Body of pancreas (tissue), 4 donors: ENCODE measurements around the gene DIAPH1. TPM values are rescaled to one million over a fixed set of nuclear protein-coding genes. Genes with fewer than 3 reads are reported as not detected.

Source experiments
- ATAC-seq: fragments of 150-250 bp; one replicate; pipeline ENCODE4 v1.9.1; 2016
- DNase-seq, 4 donors: peaks; one replicate each; pipeline ENCODE4 v3.0.0-alpha.2; 2019
- H3K27ac ChIP-seq, 4 donors: fragments of 200-600 bp; sonication (generic); 1 replicate in 3 of 4; 2 replicates in 1 of 4; pipeline versions ENCODE4 v1.5.1 to v1.6.1; 2016 to 2019; ENCODE audit warnings: mild to moderate bottlenecking in 1 of 4, mixed read lengths in 1 of 4, moderate library complexity in 1 of 4
- H3K27me3 ChIP-seq, 2 donors: fragments of 200-600 bp; sonication (generic); one replicate each; pipeline ENCODE4 v1.6.0; 2016; ENCODE audit warnings: mild to moderate bottlenecking in 1 of 2
- H3K36me3 ChIP-seq, 2 donors: fragments of 200-600 bp; sonication (generic); replicated peaks in 1 of 2; 2 replicates each; pipeline ENCODE4 v1.5.1; 2016; ENCODE audit warnings: low read depth in 2 of 2; ENCODE audit not compliant: insufficient read depth in 1 of 2
- H3K4me1 ChIP-seq: fragments of 200-600 bp; sonication (generic); one replicate; pipeline ENCODE4 v1.6.0; 2016
- H3K4me3 ChIP-seq, 2 donors: fragments of 200-600 bp; sonication (generic); 1 replicate in 1 of 2; 2 replicates in 1 of 2; pipeline ENCODE4 v1.5.1; 2016 to 2019
- H3K9me3 ChIP-seq, 3 donors: fragments of 200-600 bp; sonication (generic); 1 replicate in 2 of 3; 2 replicates in 1 of 3; pipeline ENCODE4 v1.5.1; 2016
- POLR2A ChIP-seq, 3 donors: fragments of 450-650 bp; IDR thresholded peaks; one replicate each; pipeline ENCODE4 v1.6.1; 2016; ENCODE audit warnings: antibody characterized with exemption in 3 of 3, mild to moderate bottlenecking in 2 of 3
- WGBS, 2 donors: methylation state at CpG; one replicate each; pipeline ENCODE4 v1.1.5; 2017; 5-methylcytosine and 5-hydroxymethylcytosine counted together
- intact Hi-C: fragments of 100-400 bp; cut with DNase I; formaldehyde crosslinking; loops from one replicate; pipeline ENCODE4 v1.15.1; 2023
- total RNA-seq, 2 donors: library from RNA; depleted of rRNA; stranded (reverse); fragments of >200 nt; gene quantifications; one replicate each; pipeline ENCODE4 v1.1.0, GENCODE V29; 2016
- TF ChIP-seq, protein P1 (sequence below), 7 experiments: fragments of 450-650 bp in 4 of 7; fragments of 200-600 bp in 3 of 7; sonication (generic) in 3 of 7; IDR thresholded peaks; one replicate each; pipeline ENCODE4 v1.5.1; 2016 to 2019; ENCODE audit warnings: antibody characterized with exemption in 7 of 7

Gene DIAPH1
- total RNA-seq, 2 donors from 2014 or later, result 28.3 to 47.0 TPM

DNA sequence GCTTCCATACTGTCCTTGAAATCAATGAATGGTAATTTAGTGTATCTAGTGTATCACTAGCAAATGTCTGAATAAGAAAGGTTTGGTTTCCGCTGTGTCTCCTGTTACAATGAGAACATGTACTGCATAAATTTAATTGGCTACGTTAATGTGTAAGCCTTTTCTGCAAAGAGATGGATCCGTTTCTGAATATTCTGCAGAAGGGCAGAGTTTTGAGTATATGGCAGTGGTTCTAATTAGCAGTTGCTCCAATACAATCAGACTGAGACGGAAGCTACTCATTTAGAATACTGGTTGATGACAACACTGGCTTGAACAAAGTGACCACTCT lies 134.5 kb downstream of the DIAPH1 start:
- peaks cover 23% of the 10 kb centered on the region for H3K4me1 ChIP-seq
- H3K36me3 ChIP-seq, result no peaks in the 10 kb centered on the region
- WGBS, 2 donors, result 30 to 33% methylated on average over 4 of the region's 4 CpGs
- TF ChIP-seq, protein P1, sequence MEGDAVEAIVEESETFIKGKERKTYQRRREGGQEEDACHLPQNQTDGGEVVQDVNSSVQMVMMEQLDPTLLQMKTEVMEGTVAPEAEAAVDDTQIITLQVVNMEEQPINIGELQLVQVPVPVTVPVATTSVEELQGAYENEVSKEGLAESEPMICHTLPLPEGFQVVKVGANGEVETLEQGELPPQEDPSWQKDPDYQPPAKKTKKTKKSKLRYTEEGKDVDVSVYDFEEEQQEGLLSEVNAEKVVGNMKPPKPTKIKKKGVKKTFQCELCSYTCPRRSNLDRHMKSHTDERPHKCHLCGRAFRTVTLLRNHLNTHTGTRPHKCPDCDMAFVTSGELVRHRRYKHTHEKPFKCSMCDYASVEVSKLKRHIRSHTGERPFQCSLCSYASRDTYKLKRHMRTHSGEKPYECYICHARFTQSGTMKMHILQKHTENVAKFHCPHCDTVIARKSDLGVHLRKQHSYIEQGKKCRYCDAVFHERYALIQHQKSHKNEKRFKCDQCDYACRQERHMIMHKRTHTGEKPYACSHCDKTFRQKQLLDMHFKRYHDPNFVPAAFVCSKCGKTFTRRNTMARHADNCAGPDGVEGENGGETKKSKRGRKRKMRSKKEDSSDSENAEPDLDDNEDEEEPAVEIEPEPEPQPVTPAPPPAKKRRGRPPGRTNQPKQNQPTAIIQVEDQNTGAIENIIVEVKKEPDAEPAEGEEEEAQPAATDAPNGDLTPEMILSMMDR (IDR thresholded peaks at IDR 0.05), result no peak
- TF ChIP-seq POLR2A (IDR thresholded peaks at IDR 0.05), result no peak
- no peaks in the 10 kb centered on the region for H3K9me3 ChIP-seq
- H3K27ac ChIP-seq, result no peak overlapping the region
- H3K27me3 ChIP-seq, result no peaks in the 10 kb centered on the region
- intact Hi-C loops, result no loop called here
- no peak for ATAC-seq
- no peak overlapping the region for H3K4me3 ChIP-seq
- no peak for DNase-seq

DNA sequence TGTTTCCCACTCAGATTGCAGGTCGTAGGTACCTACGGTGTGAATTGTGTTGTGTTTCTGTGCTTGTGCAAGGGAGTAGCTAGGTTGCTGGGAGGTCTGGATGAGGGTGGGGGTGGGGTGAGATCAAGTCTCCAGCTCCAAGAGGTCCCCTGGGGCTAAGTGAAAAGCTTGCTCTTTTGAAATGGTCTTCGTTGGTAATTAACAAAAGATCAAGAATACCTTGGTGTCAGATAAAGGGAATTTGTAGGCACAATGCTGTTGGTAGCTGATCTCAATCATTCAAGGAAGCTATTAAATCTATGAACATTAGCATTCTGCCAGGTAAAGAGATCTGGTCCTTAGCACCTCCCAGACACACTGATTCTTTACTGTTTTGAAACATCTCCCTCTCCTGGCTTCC lies 134.9 kb downstream of the DIAPH1 start:
- DNase-seq (no peak), ATAC-seq (no peak)
- Histone ChIP-seq H3K4me3 (no peak overlapping the region), H3K4me1 (peaks cover 25% of the 10 kb centered on the region), H3K36me3 (no peaks in the 10 kb centered on the region), H3K27me3 (no peaks in the 10 kb centered on the region), H3K9me3 (no peaks in the 10 kb centered on the region), H3K27ac (no peak overlapping the region)
- TF ChIP-seq POLR2A (IDR thresholded peaks at IDR 0.05), result no peak
- TF ChIP-seq, protein P1 (IDR thresholded peaks at IDR 0.05), result no peak
- WGBS, 2 donors, result 47 to 74% methylated on average over 3 of the region's 3 CpGs
- intact Hi-C loops, result no loop called here

DNA sequence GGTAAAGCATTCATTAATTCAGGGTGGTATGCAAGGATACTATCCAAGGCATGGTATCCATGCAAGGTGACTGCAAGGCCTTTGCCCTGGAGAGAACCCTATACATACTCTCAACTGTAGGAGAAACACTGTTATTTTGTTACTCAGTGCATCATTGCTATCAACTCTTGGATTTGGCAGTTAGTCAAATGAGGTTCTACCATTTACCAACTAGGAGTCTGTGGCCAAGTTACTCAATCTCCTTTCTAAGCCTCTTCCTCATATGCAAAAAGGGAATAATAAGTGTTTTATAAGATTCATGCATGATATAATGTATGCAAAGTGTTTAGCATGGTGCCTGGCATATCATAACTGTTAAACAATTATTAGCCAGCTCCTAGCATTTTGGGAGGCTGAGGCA lies 139.0 kb downstream of the DIAPH1 start:
- no peaks in the 10 kb centered on the region for H3K9me3 ChIP-seq
- ATAC-seq (no peak), DNase-seq (no peak)
- H3K27me3 ChIP-seq, result no peaks in the 10 kb centered on the region
- TF ChIP-seq, protein P1 (IDR thresholded peaks at IDR 0.05), result no peak
- TF ChIP-seq POLR2A (IDR thresholded peaks at IDR 0.05), result no peak
- H3K36me3 ChIP-seq, result no peaks in the 10 kb centered on the region
- intact Hi-C loops, result no loop called here
- H3K4me3 ChIP-seq, result no peak overlapping the region
- H3K4me1 ChIP-seq, result peaks cover 40% of the 10 kb centered on the region
- H3K27ac ChIP-seq, result no peak overlapping the region

DNA sequence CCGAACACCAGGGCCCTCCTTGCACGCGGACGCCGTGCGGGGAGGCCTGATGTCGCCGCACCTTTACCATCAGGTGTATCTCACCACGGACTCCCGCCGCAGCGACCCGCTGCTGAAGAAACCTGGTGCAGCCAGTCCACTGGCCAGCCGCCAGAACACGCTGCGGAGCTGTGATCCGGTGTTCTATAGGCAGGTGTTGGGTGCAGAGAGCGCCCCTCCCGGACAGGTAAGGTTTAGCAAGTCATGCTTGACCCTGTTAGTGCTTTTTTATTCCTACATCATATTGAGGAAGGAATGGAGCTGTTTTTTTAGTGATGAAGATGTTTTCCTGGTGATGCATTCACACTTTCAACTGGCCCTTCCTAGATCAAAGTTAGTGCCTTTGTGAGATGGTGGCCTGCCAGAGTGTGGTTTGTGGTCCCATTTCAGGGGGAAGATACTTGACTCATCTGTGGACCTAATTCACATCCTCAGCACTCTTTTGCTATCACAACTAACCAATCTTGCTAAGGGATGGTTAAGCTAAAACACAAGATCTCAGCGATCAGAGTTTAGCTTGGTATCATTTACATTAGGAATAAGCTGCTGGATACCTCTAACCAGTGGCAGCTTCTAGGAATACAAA lies 140.4 kb downstream of the DIAPH1 start:
- DNase-seq (peak; percentile 82 to 93 (median 88)), ATAC-seq (no peak)
- no peaks in the 10 kb centered on the region for H3K36me3 ChIP-seq
- H3K27me3 ChIP-seq, result no peaks in the 10 kb centered on the region
- H3K4me3 ChIP-seq, result no peak overlapping the region
- intact Hi-C loops, result no loop called here
- H3K9me3 ChIP-seq, result no peaks in the 10 kb centered on the region
- no peak overlapping the region for H3K27ac ChIP-seq
- TF ChIP-seq POLR2A (IDR thresholded peaks at IDR 0.05), result no peak
- TF ChIP-seq, protein P1 (IDR thresholded peaks at IDR 0.05), result peak in 6 of 7 experiments; percentile 20 to 57 (median 49)
- H3K4me1 ChIP-seq, result peaks cover 29% of the 10 kb centered on the region
- 11 to 12% methylated on average over 6 to 20 of the region's 20 CpGs for WGBS, 2 donors

DNA sequence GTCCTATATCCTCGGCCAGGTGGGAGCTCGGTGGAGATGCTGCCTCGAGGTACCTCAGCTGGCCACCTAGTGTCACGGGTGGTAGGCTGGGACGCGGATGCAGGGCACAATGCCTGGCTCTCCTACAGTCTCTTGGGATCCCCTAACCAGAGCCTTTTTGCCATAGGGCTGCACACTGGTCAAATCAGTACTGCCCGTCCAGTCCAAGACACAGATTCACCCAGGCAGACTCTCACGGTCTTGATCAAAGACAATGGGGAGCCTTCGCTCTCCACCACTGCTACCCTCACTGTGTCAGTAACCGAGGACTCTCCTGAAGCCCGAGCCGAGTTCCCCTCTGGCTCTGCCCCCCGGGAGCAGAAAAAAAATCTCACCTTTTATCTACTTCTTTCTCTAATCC lies 141.0 kb downstream of the DIAPH1 start:
- 47 to 51% methylated on average over 6 to 13 of the region's 13 CpGs for WGBS, 2 donors
- Histone ChIP-seq H3K36me3 (no peaks in the 10 kb centered on the region), H3K27ac (no peak overlapping the region), H3K27me3 (no peaks in the 10 kb centered on the region), H3K4me3 (no peak overlapping the region), H3K4me1 (peaks cover 29% of the 10 kb centered on the region), H3K9me3 (no peaks in the 10 kb centered on the region)
- intact Hi-C loops, result no loop called here
- no peak for TF ChIP-seq POLR2A (IDR thresholded peaks at IDR 0.05)
- TF ChIP-seq, protein P1 (IDR thresholded peaks at IDR 0.05), result no peak
- no peak for DNase-seq
- no peak for ATAC-seq
